Skeletal muscle satellite cell (primary cell): ENCODE measurements around the gene NSDHL.
A peak's percentile ranks its signal among the peaks of the same experiment; 100 is the strongest.
"Not testable (repeated sequence)": the region's sequence is repeated elsewhere in the genome, so short reads cannot be mapped to it uniquely, and the experiment has no call there.

Source experiments
- H3K27me3 ChIP-seq: 2 replicates; pipeline ENCODE4 v1.7.0; 2013; ENCODE audit warnings: low read length; ENCODE audit not compliant: control insufficient read depth, insufficient read depth
- H3K36me3 ChIP-seq: 2 replicates; pipeline ENCODE4 v1.7.0; 2013; ENCODE audit warnings: mild to moderate bottlenecking, control low read depth, low read length; ENCODE audit not compliant: insufficient read depth
- H3K4me1 ChIP-seq: 2 replicates; pipeline ENCODE4 v1.7.0; 2013; ENCODE audit warnings: low read length; ENCODE audit not compliant: control insufficient read depth, insufficient read depth
- H3K4me2 ChIP-seq: 2 replicates; pipeline ENCODE4 v1.7.0; 2013; ENCODE audit warnings: mild to moderate bottlenecking, low read length
- H3K4me3 ChIP-seq: 2 replicates; pipeline ENCODE4 v1.7.0; 2013; ENCODE audit warnings: low read length
- H3K9ac ChIP-seq: 2 replicates; pipeline ENCODE4 v1.7.0; 2013; ENCODE audit warnings: mild to moderate bottlenecking, low read depth, low read length, moderate library complexity
- H3K9me3 ChIP-seq: replicated peaks from 2 replicates; pipeline ENCODE4 v1.7.0; 2013; ENCODE audit warnings: mild to moderate bottlenecking, control low read depth, low read length

NSDHL gene

GRCh38 chrX:152905081-152905420 is 74.2 kb downstream of the NSDHL start:
- peaks cover 5% of the 10 kb centered on the region for H3K4me1 ChIP-seq
- no peaks in the 10 kb centered on the region for H3K36me3 ChIP-seq
- no peak overlapping the region for H3K4me2 ChIP-seq
- H3K27me3 ChIP-seq: no peaks in the 10 kb centered on the region
- no peak overlapping the region for H3K4me3 ChIP-seq
- H3K9me3 ChIP-seq: no peaks in the 10 kb centered on the region
- H3K9ac ChIP-seq: no peak overlapping the region

- H3K4me1 ChIP-seq: peaks cover 5% of the 10 kb centered on the region
- H3K9me3 ChIP-seq: no peaks in the 10 kb centered on the region
- no peaks in the 10 kb centered on the region for H3K27me3 ChIP-seq
- H3K4me2 ChIP-seq: no peak overlapping the region
- no peaks in the 10 kb centered on the region for H3K36me3 ChIP-seq
- H3K9ac ChIP-seq: no peak overlapping the region
- H3K4me3 ChIP-seq: no peak overlapping the region
These were observed 76.3 kb downstream of the NSDHL start for GRCh38 chrX:152907084-152907651.

GRCh38 chrX:152908486-152908885 is 77.6 kb downstream of the NSDHL start:
- Histone ChIP-seq H3K4me3 (no peak overlapping the region), H3K27me3 (no peaks in the 10 kb centered on the region), H3K9ac (no peak overlapping the region), H3K36me3 (no peaks in the 10 kb centered on the region), H3K4me1 (peaks cover 5% of the 10 kb centered on the region), H3K4me2 (no peak overlapping the region), H3K9me3 (no peaks in the 10 kb centered on the region)

- H3K27me3 ChIP-seq, H3K4me2 ChIP-seq, H3K4me1 ChIP-seq, H3K9me3 ChIP-seq, H3K9ac ChIP-seq, H3K4me3 ChIP-seq, H3K36me3 ChIP-seq: not testable (repeated sequence)
These were observed 79.2 kb downstream of the NSDHL start for GRCh38 chrX:152910018-152910417.

- Histone ChIP-seq H3K9me3 (no peaks in the 10 kb centered on the region), H3K27me3 (no peaks in the 10 kb centered on the region), H3K4me2 (no peak overlapping the region), H3K36me3 (no peaks in the 10 kb centered on the region), H3K4me3 (no peak overlapping the region), H3K9ac (no peak overlapping the region), H3K4me1 (no peaks in the 10 kb centered on the region)
These were observed 81.2 kb downstream of the NSDHL start for GRCh38 chrX:152912106-152912505.

- H3K4me3 ChIP-seq: no peak overlapping the region
- no peaks in the 10 kb centered on the region for H3K9me3 ChIP-seq
- H3K36me3 ChIP-seq: no peaks in the 10 kb centered on the region
- H3K27me3 ChIP-seq: no peaks in the 10 kb centered on the region
- H3K4me2 ChIP-seq: no peak overlapping the region
- H3K4me1 ChIP-seq: no peaks in the 10 kb centered on the region
- no peak overlapping the region for H3K9ac ChIP-seq
These were observed 81.8 kb downstream of the NSDHL start for GRCh38 chrX:152912641-152913040.

GRCh38 chrX:152913346-152913745 is 82.5 kb downstream of the NSDHL start:
- no peak overlapping the region for H3K4me3 ChIP-seq
- H3K4me1 ChIP-seq: no peaks in the 10 kb centered on the region
- H3K9ac ChIP-seq: no peak overlapping the region
- H3K9me3 ChIP-seq: no peaks in the 10 kb centered on the region
- H3K27me3 ChIP-seq: no peaks in the 10 kb centered on the region
- no peak overlapping the region for H3K4me2 ChIP-seq
- no peaks in the 10 kb centered on the region for H3K36me3 ChIP-seq

- Histone ChIP-seq H3K4me2 (no peak overlapping the region), H3K4me3 (no peak overlapping the region), H3K4me1 (no peaks in the 10 kb centered on the region), H3K36me3 (no peaks in the 10 kb centered on the region), H3K9ac (no peak overlapping the region), H3K27me3 (no peaks in the 10 kb centered on the region), H3K9me3 (no peaks in the 10 kb centered on the region)
These were observed 83.0 kb downstream of the NSDHL start for GRCh38 chrX:152913910-152914309.

GRCh38 chrX:152915541-152916241 is 84.8 kb downstream of the NSDHL start:
- no peaks in the 10 kb centered on the region for H3K27me3 ChIP-seq
- no peak overlapping the region for H3K4me3 ChIP-seq
- no peaks in the 10 kb centered on the region for H3K4me1 ChIP-seq

GRCh38 chrX:152917656-152918579 is 87.1 kb downstream of the NSDHL start:
- Histone ChIP-seq H3K4me2 (no peak overlapping the region), H3K36me3 (no peaks in the 10 kb centered on the region), H3K4me3 (no peak overlapping the region), H3K4me1 (no peaks in the 10 kb centered on the region), H3K9me3 (no peaks in the 10 kb centered on the region), H3K9ac (no peak overlapping the region), H3K27me3 (no peaks in the 10 kb centered on the region)

More at GRCh38 chrX:152915541-152916241, 84.8 kb downstream of the NSDHL start:
- no peaks in the 10 kb centered on the region for H3K36me3 ChIP-seq
- H3K4me2 ChIP-seq: peak overlapping the region; percentile 31
- H3K9me3 ChIP-seq: no peaks in the 10 kb centered on the region
- no peak overlapping the region for H3K9ac ChIP-seq

- H3K36me3 ChIP-seq: no peaks in the 10 kb centered on the region
- H3K4me3 ChIP-seq: no peak overlapping the region
- no peak overlapping the region for H3K9ac ChIP-seq
- no peaks in the 10 kb centered on the region for H3K4me1 ChIP-seq
- no peak overlapping the region for H3K4me2 ChIP-seq
- H3K27me3 ChIP-seq: no peaks in the 10 kb centered on the region
- H3K9me3 ChIP-seq: no peaks in the 10 kb centered on the region
These were observed 87.8 kb downstream of the NSDHL start for GRCh38 chrX:152918707-152919106.
